Measurements from ENCODE around the gene ZGLP1.

The ZGLP1 gene

GRCh38 chr19:10328558-10329429 is 19.2 kb upstream of the ZGLP1 start:
- in situ Hi-C loops (cut with HindIII; ENCODE audit: low sequenced_read_pairs): no loop called here

GRCh38 chr19:10327793-10328192 is 18.2 kb upstream of the ZGLP1 start:
- in situ Hi-C loops (cut with HindIII; ENCODE audit: low sequenced_read_pairs): no loop called here

GRCh38 chr19:10325732-10326131 is 16.1 kb upstream of the ZGLP1 start:
- in situ Hi-C loops (cut with HindIII; ENCODE audit: low sequenced_read_pairs): no loop called here

- in situ Hi-C loops (cut with HindIII; ENCODE audit: low sequenced_read_pairs): no loop called here
Observed at GRCh38 chr19:10321874-10322835, 12.5 kb upstream of the ZGLP1 start.

- in situ Hi-C loops (cut with HindIII; ENCODE audit: low sequenced_read_pairs): no loop called here
Observed at GRCh38 chr19:10321417-10321797, 11.8 kb upstream of the ZGLP1 start.

DNA sequence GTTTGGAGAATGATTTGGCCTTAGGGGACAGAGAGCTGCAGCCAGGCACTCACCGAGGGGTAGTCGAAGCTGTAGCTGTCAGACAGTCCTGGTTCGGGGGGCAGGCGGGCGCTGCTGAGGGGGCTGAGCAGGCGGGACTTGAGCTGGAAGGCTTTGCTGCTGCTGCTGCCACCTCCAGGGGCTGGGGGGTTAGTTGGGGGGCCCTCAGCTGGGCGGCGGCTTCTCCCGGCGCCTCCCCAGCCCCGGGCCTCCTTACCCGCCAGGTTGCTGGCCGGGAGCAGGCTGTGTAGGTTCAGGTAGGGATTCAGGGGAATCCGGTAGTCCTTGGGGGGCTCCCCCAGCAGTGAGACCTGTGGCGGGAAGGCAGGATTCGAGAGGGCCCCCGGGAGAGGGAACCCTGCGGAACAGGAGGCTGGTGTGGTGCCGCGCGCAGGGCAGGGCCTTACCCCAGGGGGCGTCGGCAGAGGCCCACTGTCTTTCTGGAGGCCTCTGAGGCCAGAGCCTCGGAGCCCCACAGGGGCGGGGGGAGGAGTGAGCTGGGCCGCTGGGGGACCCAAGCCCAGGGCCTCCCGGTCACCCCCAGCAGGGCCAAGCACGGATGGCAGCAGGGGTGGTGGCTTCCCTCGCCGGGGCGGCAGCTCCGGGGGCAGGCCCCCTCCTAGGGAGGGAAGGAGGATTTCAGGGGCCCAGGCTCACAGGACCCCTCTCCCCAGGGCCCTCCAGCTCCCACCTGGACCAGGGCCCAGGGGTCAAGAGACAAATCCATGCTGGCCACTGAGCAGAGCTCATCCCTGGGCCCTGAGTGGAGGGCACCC is 11.2 kb upstream of the ZGLP1 start:
- in situ Hi-C loops (cut with HindIII; ENCODE audit: low sequenced_read_pairs): no loop called here

- in situ Hi-C loops (cut with HindIII; ENCODE audit: low sequenced_read_pairs): no loop called here
Observed at GRCh38 chr19:10318807-10319682, 9.4 kb upstream of the ZGLP1 start.

- in situ Hi-C loops (cut with HindIII; ENCODE audit: low sequenced_read_pairs): no loop called here
Observed at GRCh38 chr19:10317857-10318462, 8.3 kb upstream of the ZGLP1 start.

- in situ Hi-C loops (cut with HindIII; ENCODE audit: low sequenced_read_pairs): no loop called here
Observed at GRCh38 chr19:10317045-10317856, 7.6 kb upstream of the ZGLP1 start.

GRCh38 chr19:10316229-10317044 is 6.8 kb upstream of the ZGLP1 start:
- in situ Hi-C loops (cut with HindIII; ENCODE audit: low sequenced_read_pairs): no loop called here

DNA sequence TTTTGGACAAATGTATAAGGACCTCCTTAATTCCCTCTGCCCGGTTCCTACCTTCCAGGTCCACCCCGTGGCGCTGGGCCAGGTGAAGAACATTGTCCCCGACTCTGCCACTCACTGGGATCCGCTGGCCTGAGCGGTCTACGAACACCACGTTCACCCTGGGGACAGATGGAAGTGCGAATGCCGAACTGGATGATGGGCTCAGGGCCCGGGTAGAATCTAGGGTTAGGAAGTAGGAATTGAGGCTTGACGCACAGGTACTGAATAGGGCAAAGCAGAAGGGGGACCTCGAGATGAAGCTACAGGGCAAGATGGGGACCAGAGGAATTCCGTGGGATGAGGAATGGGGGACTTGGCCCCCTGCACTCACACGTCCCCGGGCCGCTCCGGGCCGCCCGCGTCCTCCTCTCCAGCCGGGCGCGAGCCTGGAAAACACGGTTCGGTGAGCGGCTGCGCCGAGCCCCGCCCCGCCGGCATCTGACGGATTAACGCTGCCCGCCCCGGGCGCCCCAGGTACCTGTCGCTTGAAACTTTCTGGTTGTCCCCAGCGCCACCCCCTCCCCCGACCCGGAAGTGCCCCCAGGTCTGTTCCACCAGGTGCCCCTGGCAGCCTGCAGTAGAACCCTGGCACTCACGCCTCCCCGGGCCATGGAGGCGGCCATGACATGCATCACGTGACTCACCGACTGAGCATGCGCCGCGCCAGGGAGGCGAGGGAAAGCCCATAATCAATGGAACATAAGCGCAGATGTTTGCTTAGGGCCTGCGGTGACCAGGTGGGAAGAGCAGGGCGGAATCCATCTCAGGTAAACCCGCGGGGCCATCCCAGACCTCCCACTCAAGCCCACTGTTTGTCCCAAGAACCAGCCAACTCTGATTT is 6.0 kb upstream of the ZGLP1 start, which contains the start of gene FDX2:
Gene FDX2, minus strand, starts transcription at position 681 of the 880 bp plus-strand sequence. Its CDS starts 19 bp downstream, at position 662.
- in situ Hi-C loops (cut with HindIII; ENCODE audit: low sequenced_read_pairs): no loop called here

GRCh38 chr19:10306327-10306726 is 3.3 kb downstream of the ZGLP1 start:
- in situ Hi-C loops (cut with HindIII; ENCODE audit: low sequenced_read_pairs): no loop called here

DNA sequence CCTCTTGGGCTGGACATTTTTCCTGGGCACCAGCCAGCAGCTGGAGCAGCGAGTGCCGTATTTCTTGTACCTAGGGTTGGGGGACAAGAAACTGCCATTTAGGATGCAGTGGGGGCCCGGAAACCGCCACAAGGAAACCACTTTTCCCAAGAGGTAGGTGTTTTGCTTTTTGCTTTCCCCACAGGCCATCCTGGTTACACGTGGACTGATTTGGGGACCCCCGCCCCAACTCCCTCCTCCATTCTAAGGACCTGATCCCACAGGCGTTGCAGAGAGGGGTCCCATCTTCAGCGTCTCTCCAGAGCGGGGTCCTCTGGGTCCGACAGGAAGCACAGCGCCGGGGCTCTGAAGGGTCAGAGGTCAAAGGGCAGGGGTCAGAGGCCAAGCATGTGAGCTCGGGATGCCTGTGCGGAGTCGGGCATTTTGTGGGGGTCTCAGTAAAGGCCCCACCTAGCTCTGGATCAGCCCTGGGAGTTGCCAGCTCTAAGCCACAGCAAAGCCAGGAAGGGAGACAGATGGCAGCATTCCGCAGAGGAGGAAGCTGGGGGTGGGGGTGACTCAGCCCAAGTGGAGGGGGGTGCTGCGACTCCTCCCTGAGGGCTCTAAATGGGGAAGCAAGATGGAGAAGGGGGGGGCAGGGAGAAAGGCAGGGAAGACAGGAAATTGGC is 4.3 kb downstream of the ZGLP1 start:
- in situ Hi-C loops (cut with HindIII; ENCODE audit: low sequenced_read_pairs): no loop called here

GRCh38 chr19:10299545-10300458 is 9.8 kb downstream of the ZGLP1 start:
- in situ Hi-C loops (cut with HindIII; ENCODE audit: low sequenced_read_pairs): no loop called here

Data from DLD1 (cell line).